GM12878 (cell line): ENCODE data around the gene RPL26. TPM values are rescaled to one million over a fixed set of nuclear protein-coding genes. Genes with fewer than 3 reads are reported as not detected.
A peak's percentile ranks its signal among the peaks of the same experiment; 100 is the strongest.

Experiments
- CBX3 ChIP-seq: fragments of 200-600 bp; sonication (generic); IDR thresholded peaks from 2 replicates; pipeline ENCODE4 v1.6.1; 2016; ENCODE audit warnings: low read depth, borderline replicate concordance
- CBX5 ChIP-seq: sonication (generic); IDR thresholded peaks from 2 replicates; pipeline ENCODE4 v1.6.1; 2016; ENCODE audit warnings: low read depth, moderate library complexity, mild to moderate bottlenecking, inconsistent platforms
- EED ChIP-seq: sonication (generic); IDR thresholded peaks from 2 replicates; pipeline ENCODE4 v1.6.1; 2016; ENCODE audit warnings: antibody characterized with exemption, low read depth
- IRF4 ChIP-seq: IDR thresholded peaks from 2 replicates; pipeline ENCODE4 v1.6.1; 2011; ENCODE audit warnings: low read depth, low read length
- JUND ChIP-seq: IDR thresholded peaks from 2 replicates; pipeline ENCODE4 v1.6.1; 2012; ENCODE audit warnings: low read depth, mild to moderate bottlenecking, low read length, improper control_type of control experiment, moderate library complexity
- MEF2B ChIP-seq: fragments of 450-650 bp; IDR thresholded peaks from 2 replicates; pipeline ENCODE4 v1.6.1; 2018; ENCODE audit warnings: mild to moderate bottlenecking, moderate library complexity; ENCODE audit not compliant: partially characterized antibody, poor library complexity, severe bottlenecking
- MXI1 ChIP-seq: fragments of 150-350 bp; IDR thresholded peaks from 2 replicates; pipeline ENCODE4 v1.6.1; 2011; ENCODE audit warnings: low read depth, mild to moderate bottlenecking, inconsistent platforms, low read length, improper control_type of control experiment
- NFYB ChIP-seq: IDR thresholded peaks from 2 replicates; pipeline ENCODE4 v1.6.1; 2011; ENCODE audit warnings: low read depth, mild to moderate bottlenecking, low read length, improper control_type of control experiment, moderate library complexity; ENCODE audit not compliant: insufficient read depth
- NR2C1 ChIP-seq: fragments of 450-650 bp; IDR thresholded peaks from 2 replicates; pipeline ENCODE4 v1.6.1; 2017; ENCODE audit warnings: antibody characterized with exemption, mild to moderate bottlenecking, moderate library complexity
- RBBP5 ChIP-seq: fragments of 200-600 bp; sonication (generic); conservative IDR thresholded peaks from 2 replicates; pipeline ENCODE4 v1.6.1; 2016
- RELA ChIP-seq: fragments of 450-650 bp; IDR thresholded peaks from 2 replicates; pipeline ENCODE4 v1.8.0; 2014; ENCODE audit warnings: borderline replicate concordance; ENCODE audit not compliant: partially characterized antibody
- SIN3A ChIP-seq: IDR thresholded peaks from 2 replicates; pipeline ENCODE4 v1.6.1; 2012; ENCODE audit warnings: low read depth, low read length, improper control_type of control experiment
- SMAD5 ChIP-seq: IDR thresholded peaks from 2 replicates; pipeline ENCODE4 v1.6.1; 2016; ENCODE audit warnings: antibody characterized with exemption, low read depth
- SRF ChIP-seq, 2 experiments: IDR thresholded peaks; 2 replicates each; pipeline ENCODE4 v1.6.1; 2011; ENCODE audit warnings: low read depth in 2 of 2, low read length in 2 of 2, mild to moderate bottlenecking in 1 of 2, moderate library complexity in 1 of 2
- SUPT20H ChIP-seq: IDR thresholded peaks from 2 replicates; pipeline ENCODE4 v1.6.1; 2011; ENCODE audit warnings: low read depth, mild to moderate bottlenecking, low read length, moderate library complexity, borderline replicate concordance; ENCODE audit not compliant: control insufficient read depth
- TAF1 ChIP-seq: IDR thresholded peaks from 2 replicates; pipeline ENCODE4 v1.6.1; 2011; ENCODE audit warnings: mild to moderate bottlenecking, low read depth, low read length, borderline replicate concordance
- TBL1XR1 ChIP-seq: IDR thresholded peaks from 2 replicates; pipeline ENCODE4 v1.6.1; 2012; ENCODE audit warnings: low read depth, low read length, improper control_type of control experiment
- ZSCAN29 ChIP-seq: fragments of 450-650 bp; IDR thresholded peaks from 2 replicates; pipeline ENCODE4 v1.6.1; 2017; ENCODE audit warnings: mild to moderate bottlenecking, moderate library complexity
- ZZZ3 ChIP-seq: IDR thresholded peaks from 2 replicates; pipeline ENCODE4 v1.6.1; 2011; ENCODE audit warnings: low read depth; ENCODE audit not compliant: control insufficient read depth, insufficient read length
- polyA plus RNA-seq, 11 experiments: library from polyadenylated mRNA; depleted of rRNA in 4 of 11; unstranded in 6 of 11; stranded (reverse) in 5 of 11; fragments of >200 nt; fragmentation: Nextera tagmentation in 4 of 11; fragmentation: Illumina TruSeq in 1 of 11; extraction: Ambion mirVana in 4 of 11; extraction: Trizol in 1 of 11; gene quantifications; 1 replicate in 1 of 11; 2 replicates in 10 of 11; pipeline versions ENCODE4 v1.2.1 to v1.2.3, GENCODE V29; 2011 to 2016; ENCODE audit warnings: inconsistent platforms in 2 of 11, missing spikeins in 2 of 11, low read depth in 1 of 11
- total RNA-seq, 4 experiments: library from RNA; depleted of rRNA in 3 of 4; stranded (reverse); fragments of >200 nt in 3 of 4; fragmentation: Illumina TruSeq in 1 of 4; extraction: Trizol in 1 of 4; gene quantifications; 2 replicates each; pipeline versions ENCODE4 v1.2.1 to v1.2.3, GENCODE V29; 2013 to 2021
- TF ChIP-seq, protein P1 (sequence below): IDR thresholded peaks from 2 replicates; pipeline ENCODE4 v1.6.1; 2012; ENCODE audit warnings: low read depth, low read length, improper control_type of control experiment
- TF ChIP-seq, protein P2 (sequence below): fragments of 450-650 bp; IDR thresholded peaks from 2 replicates; pipeline ENCODE4 v1.6.1; 2018; ENCODE audit warnings: borderline replicate concordance, mild to moderate bottlenecking; ENCODE audit not compliant: partially characterized antibody
- TF ChIP-seq, protein P3 (sequence below): IDR thresholded peaks from 2 replicates; pipeline ENCODE4 v1.6.1; 2012; ENCODE audit warnings: improper control_type of control experiment, low read depth, low read length; ENCODE audit not compliant: insufficient replicate concordance

Gene RPL26
- total and polyA plus RNA-seq, 10 of the 15 experiments (the other 5 are each of a cell fraction or from before 2014, with no cell fraction given) = 1,451 to 9,244 (median 4,326) TPM

DNA sequence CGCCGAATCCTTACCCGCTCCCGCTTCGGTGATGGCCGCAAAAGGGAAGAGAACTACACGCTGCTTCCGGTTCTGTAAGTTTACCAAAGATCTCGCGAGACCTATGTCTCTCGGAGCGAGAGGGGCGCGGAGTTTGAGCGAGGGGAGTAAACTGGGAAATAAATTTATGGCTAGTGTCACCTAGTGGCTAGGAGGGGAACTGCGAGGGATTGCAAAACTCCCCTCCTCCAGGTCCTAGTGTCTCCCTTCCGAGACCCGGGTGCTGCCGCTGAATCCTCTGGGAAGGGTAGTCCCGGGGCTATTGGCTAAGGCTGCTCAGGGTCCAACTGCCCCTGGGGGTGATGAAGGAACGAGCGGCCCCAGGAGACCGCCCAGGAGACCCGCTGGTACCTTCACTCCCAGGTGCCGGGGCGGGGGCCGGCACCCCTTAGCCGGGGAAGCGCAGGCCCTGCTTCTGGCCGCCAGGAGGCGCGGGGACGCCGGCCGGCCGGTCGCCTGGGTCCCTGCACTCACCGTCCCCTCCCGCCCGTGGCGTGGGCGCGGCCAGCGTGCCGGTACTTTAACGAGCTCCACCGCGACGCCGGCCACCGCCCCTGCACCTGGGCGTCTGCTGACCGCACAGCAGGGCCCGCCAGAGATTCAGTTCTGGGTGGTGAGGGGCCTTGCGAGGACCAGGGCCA lies at the start of gene RPL26 (continued):
- TF ChIP-seq, protein P1, sequence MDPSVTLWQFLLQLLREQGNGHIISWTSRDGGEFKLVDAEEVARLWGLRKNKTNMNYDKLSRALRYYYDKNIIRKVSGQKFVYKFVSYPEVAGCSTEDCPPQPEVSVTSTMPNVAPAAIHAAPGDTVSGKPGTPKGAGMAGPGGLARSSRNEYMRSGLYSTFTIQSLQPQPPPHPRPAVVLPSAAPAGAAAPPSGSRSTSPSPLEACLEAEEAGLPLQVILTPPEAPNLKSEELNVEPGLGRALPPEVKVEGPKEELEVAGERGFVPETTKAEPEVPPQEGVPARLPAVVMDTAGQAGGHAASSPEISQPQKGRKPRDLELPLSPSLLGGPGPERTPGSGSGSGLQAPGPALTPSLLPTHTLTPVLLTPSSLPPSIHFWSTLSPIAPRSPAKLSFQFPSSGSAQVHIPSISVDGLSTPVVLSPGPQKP = peak; percentile 74; the same call in 1 of the 2 replicates
- no peak for TF ChIP-seq NR2C1
- no peak; the same call in 1 of the 2 replicates for TF ChIP-seq EED
- TF ChIP-seq CBX5 = no peak
- TF ChIP-seq, protein P2, sequence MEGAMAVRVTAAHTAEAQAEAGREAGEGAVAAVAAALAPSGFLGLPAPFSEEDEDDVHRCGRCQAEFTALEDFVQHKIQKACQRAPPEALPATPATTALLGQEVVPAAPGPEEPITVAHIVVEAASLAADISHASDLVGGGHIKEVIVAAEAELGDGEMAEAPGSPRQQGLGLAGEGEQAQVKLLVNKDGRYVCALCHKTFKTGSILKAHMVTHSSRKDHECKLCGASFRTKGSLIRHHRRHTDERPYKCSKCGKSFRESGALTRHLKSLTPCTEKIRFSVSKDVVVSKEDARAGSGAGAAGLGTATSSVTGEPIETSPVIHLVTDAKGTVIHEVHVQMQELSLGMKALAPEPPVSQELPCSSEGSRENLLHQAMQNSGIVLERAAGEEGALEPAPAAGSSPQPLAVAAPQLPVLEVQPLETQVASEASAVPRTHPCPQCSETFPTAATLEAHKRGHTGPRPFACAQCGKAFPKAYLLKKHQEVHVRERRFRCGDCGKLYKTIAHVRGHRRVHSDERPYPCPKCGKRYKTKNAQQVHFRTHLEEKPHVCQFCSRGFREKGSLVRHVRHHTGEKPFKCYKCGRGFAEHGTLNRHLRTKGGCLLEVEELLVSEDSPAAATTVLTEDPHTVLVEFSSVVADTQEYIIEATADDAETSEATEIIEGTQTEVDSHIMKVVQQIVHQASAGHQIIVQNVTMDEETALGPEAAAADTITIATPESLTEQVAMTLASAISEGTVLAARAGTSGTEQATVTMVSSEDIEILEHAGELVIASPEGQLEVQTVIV = peak; percentile 68
- TF ChIP-seq MXI1 = peak; percentile 92
- peak; percentile 38; the same call in 1 of the 2 replicates for TF ChIP-seq ZSCAN29
- peak; percentile 54 for TF ChIP-seq MEF2B
- TF ChIP-seq CBX3 = no peak
- TF ChIP-seq IRF4 = no peak; the same call in 1 of the 2 replicates
- peak; percentile 35 for TF ChIP-seq RELA
- TF ChIP-seq TBL1XR1 = 0 out of 2 replicates have a peak, but pooled peaks have one; percentile 7
- TF ChIP-seq SRF (IDR thresholded peaks at IDR 0.05; ENCODE audit: low read depth in 2 of 2, low read length in 2 of 2) = peak; percentile 72 to 82
- TF ChIP-seq ZZZ3 = no peak
- TF ChIP-seq, protein P3, sequence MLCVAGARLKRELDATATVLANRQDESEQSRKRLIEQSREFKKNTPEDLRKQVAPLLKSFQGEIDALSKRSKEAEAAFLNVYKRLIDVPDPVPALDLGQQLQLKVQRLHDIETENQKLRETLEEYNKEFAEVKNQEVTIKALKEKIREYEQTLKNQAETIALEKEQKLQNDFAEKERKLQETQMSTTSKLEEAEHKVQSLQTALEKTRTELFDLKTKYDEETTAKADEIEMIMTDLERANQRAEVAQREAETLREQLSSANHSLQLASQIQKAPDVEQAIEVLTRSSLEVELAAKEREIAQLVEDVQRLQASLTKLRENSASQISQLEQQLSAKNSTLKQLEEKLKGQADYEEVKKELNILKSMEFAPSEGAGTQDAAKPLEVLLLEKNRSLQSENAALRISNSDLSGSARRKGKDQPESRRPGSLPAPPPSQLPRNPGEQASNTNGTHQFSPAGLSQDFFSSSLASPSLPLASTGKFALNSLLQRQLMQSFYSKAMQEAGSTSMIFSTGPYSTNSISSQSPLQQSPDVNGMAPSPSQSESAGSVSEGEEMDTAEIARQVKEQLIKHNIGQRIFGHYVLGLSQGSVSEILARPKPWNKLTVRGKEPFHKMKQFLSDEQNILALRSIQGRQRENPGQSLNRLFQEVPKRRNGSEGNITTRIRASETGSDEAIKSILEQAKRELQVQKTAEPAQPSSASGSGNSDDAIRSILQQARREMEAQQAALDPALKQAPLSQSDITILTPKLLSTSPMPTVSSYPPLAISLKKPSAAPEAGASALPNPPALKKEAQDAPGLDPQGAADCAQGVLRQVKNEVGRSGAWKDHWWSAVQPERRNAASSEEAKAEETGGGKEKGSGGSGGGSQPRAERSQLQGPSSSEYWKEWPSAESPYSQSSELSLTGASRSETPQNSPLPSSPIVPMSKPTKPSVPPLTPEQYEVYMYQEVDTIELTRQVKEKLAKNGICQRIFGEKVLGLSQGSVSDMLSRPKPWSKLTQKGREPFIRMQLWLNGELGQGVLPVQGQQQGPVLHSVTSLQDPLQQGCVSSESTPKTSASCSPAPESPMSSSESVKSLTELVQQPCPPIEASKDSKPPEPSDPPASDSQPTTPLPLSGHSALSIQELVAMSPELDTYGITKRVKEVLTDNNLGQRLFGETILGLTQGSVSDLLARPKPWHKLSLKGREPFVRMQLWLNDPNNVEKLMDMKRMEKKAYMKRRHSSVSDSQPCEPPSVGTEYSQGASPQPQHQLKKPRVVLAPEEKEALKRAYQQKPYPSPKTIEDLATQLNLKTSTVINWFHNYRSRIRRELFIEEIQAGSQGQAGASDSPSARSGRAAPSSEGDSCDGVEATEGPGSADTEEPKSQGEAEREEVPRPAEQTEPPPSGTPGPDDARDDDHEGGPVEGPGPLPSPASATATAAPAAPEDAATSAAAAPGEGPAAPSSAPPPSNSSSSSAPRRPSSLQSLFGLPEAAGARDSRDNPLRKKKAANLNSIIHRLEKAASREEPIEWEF = no peak
- TF ChIP-seq SMAD5 = peak; percentile 98
- TF ChIP-seq JUND = no peak
- TF ChIP-seq RBBP5 = no peak; the same call in none of the 2 replicates
- TF ChIP-seq SIN3A = peak; percentile 57; the same call in 1 of the 2 replicates
- TF ChIP-seq NFYB = no peak
- TF ChIP-seq SUPT20H = no peak
- peak; percentile 100 for TF ChIP-seq TAF1
